C4-2B (cell line): Measurements from ENCODE around the gene KRTAP19-8.

ENCODE experiments used
- CTCF ChIP-seq: fragments of 450-650 bp; conservative IDR thresholded peaks from 2 replicates; pipeline ENCODE4 v1.5.1; 2017; ENCODE audit warnings: mild to moderate bottlenecking
- ZFX ChIP-seq: fragments of 450-650 bp; IDR thresholded peaks from 2 replicates; pipeline ENCODE4 v1.6.1; 2017

- no peak for TF ChIP-seq CTCF
- TF ChIP-seq ZFX = no peak
Observed at GRCh38 chr21:31014891-31015290, 23.4 kb downstream of the KRTAP19-8 start.
